ENCODE results near the gene TMEM167B.

DNA sequence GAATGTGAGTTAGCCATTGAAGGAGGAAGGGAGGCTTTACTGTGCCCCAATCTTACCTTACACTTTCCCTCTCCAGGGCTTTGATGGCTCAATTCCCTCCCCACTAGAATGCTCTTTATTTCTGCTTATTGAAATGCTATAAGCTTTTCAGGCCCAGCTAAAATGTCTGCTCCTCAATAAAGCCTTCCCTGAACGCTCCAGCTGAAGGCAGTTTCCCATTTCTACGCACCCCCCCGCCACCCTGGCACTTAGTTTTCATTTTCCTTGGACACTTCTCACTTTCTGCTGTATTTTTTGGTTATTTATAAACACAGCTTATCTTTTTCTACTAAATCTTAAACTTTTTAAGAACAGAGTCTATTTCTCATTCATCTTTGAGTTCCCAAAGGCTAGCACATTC, 7.1 kb upstream of the TMEM167B start:
- TF ChIP-seq RXRA (IDR thresholded peaks at IDR 0.05; ENCODE audit: insufficient read depth, low read depth, low read length) = no peak
- no peak for TF ChIP-seq HDAC2 (IDR thresholded peaks at IDR 0.05; ENCODE audit: borderline replicate concordance in 1 of 2, low read depth in 2 of 2, low read length in 2 of 2)
- TF ChIP-seq BCL11A (IDR thresholded peaks at IDR 0.05; ENCODE audit: low read depth in 2 of 2, low read length in 2 of 2) = no peak
- TF ChIP-seq EP300 (IDR thresholded peaks at IDR 0.05; ENCODE audit: borderline replicate concordance in 1 of 2, low read depth in 2 of 2, low read length in 2 of 2) = no peak
- TF ChIP-seq EGR1 (IDR thresholded peaks at IDR 0.05; ENCODE audit: borderline replicate concordance, low read depth, low read length) = no peak
- no peak for TF ChIP-seq RFX5 (IDR thresholded peaks at IDR 0.05; ENCODE audit: borderline replicate concordance, low read depth, low read length)
- TF ChIP-seq, protein P1, sequence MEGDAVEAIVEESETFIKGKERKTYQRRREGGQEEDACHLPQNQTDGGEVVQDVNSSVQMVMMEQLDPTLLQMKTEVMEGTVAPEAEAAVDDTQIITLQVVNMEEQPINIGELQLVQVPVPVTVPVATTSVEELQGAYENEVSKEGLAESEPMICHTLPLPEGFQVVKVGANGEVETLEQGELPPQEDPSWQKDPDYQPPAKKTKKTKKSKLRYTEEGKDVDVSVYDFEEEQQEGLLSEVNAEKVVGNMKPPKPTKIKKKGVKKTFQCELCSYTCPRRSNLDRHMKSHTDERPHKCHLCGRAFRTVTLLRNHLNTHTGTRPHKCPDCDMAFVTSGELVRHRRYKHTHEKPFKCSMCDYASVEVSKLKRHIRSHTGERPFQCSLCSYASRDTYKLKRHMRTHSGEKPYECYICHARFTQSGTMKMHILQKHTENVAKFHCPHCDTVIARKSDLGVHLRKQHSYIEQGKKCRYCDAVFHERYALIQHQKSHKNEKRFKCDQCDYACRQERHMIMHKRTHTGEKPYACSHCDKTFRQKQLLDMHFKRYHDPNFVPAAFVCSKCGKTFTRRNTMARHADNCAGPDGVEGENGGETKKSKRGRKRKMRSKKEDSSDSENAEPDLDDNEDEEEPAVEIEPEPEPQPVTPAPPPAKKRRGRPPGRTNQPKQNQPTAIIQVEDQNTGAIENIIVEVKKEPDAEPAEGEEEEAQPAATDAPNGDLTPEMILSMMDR (IDR thresholded peaks at IDR 0.05; ENCODE audit: control extremely low read depth in 1 of 3, insufficient read depth in 1 of 3, low read depth in 1 of 3, low read length in 3 of 3) = no peak

Data from H1 (cell line).